DOHH2 (cell line): ENCODE data around the gene CNKSR2.

Source experiments
- CTCF ChIP-seq: fragments of 200-600 bp; sonication (generic); IDR thresholded peaks from one replicate; pipeline ENCODE4 v1.5.1; 2014; ENCODE audit warnings: antibody characterized with exemption, mild to moderate bottlenecking, low read depth, low read length; ENCODE audit not compliant: poor library complexity, severe bottlenecking
- EZH2phosphoT487 ChIP-seq: fragments of 200-600 bp; sonication (generic); IDR thresholded peaks from 2 replicates; pipeline ENCODE4 v1.6.1; 2017; ENCODE audit warnings: borderline replicate concordance, mild to moderate bottlenecking, antibody characterized with exemption, low read length, moderate library complexity, mixed read lengths

GRCh38 chrX:21479695-21480270, 105.6 kb downstream of the CNKSR2 start:
- TF ChIP-seq CTCF (peak; percentile 45), EZH2phosphoT487 (no peak)
